Activated T-helper 1 cell treated with Interleukin-2 at 50 U/mL for 16 hours (primary cell): Measurements from ENCODE around the gene TM4SF20.

ENCODE experiments used
- DNase-seq: peaks from one replicate; pipeline ENCODE4 v3.0.0-alpha.2; 2020; ENCODE audit warnings: low read depth

The TM4SF20 gene

GRCh38 chr2:227320305-227321094, 58.6 kb downstream of the TM4SF20 start:
- no peak for DNase-seq

- no peak for DNase-seq
Measured at GRCh38 chr2:227317834-227318233, 61.3 kb downstream of the TM4SF20 start.

- DNase-seq = no peak
Measured at GRCh38 chr2:227313310-227313709, 65.8 kb downstream of the TM4SF20 start.

- DNase-seq = no peak
Measured at GRCh38 chr2:227312579-227312978, 66.5 kb downstream of the TM4SF20 start.
